Right kidney (tissue), 1 donor: ENCODE measurements around the gene ZFP62.

Experiments
- DNase-seq: peaks from one replicate; pipeline ENCODE4 v3.0.0-alpha.2; 2016

ZFP62 gene

GRCh38 chr5:180870276-180871068 is 9.4 kb upstream of the ZFP62 start:
- DNase-seq, result no peak

GRCh38 chr5:180869587-180869986 is 8.5 kb upstream of the ZFP62 start:
- no peak for DNase-seq

- DNase-seq, result peak; percentile 61
Measured at GRCh38 chr5:180868960-180869359, 7.9 kb upstream of the ZFP62 start.

- DNase-seq, result no peak
Measured at GRCh38 chr5:180866985-180867384, 5.9 kb upstream of the ZFP62 start.

GRCh38 chr5:180865981-180866695 is 5.1 kb upstream of the ZFP62 start:
- no peak for DNase-seq

- no peak for DNase-seq
Measured at GRCh38 chr5:180862645-180863044, 1.6 kb upstream of the ZFP62 start.

- no peak for DNase-seq
Measured at GRCh38 chr5:180860273-180860886, 696 bp downstream of the ZFP62 start.

- DNase-seq, result no peak
Measured at GRCh38 chr5:180858586-180858985, 2.5 kb downstream of the ZFP62 start.

- DNase-seq, result no peak
Measured at GRCh38 chr5:180853848-180854176, 7.3 kb downstream of the ZFP62 start.

- no peak for DNase-seq
Measured at GRCh38 chr5:180853121-180853847, 7.8 kb downstream of the ZFP62 start.

- DNase-seq, result no peak
Measured at GRCh38 chr5:180852495-180852894, 8.6 kb downstream of the ZFP62 start.

- no peak for DNase-seq
Measured at GRCh38 chr5:180850434-180851078, 10.5 kb downstream of the ZFP62 start.

GRCh38 chr5:180849827-180850226 is 11.2 kb downstream of the ZFP62 start:
- no peak for DNase-seq

GRCh38 chr5:180848878-180849277 is 12.2 kb downstream of the ZFP62 start:
- DNase-seq, result no peak

- no peak for DNase-seq
Measured at GRCh38 chr5:180848265-180848664, 12.8 kb downstream of the ZFP62 start.

- DNase-seq, result no peak
Measured at GRCh38 chr5:180847026-180847425, 14.1 kb downstream of the ZFP62 start.

- no peak for DNase-seq
Measured at GRCh38 chr5:180844858-180845257, 16.2 kb downstream of the ZFP62 start.

- DNase-seq, result no peak
Measured at GRCh38 chr5:180844432-180844831, 16.6 kb downstream of the ZFP62 start.

GRCh38 chr5:180839935-180840334 is 21.1 kb downstream of the ZFP62 start:
- DNase-seq, result no peak

- no peak for DNase-seq
Measured at GRCh38 chr5:180839227-180839626, 21.8 kb downstream of the ZFP62 start.

- no peak for DNase-seq
Measured at GRCh38 chr5:180837478-180837877, 23.6 kb downstream of the ZFP62 start.

- no peak for DNase-seq
Measured at GRCh38 chr5:180832638-180833068, 28.4 kb downstream of the ZFP62 start.
